IMR-90 (cell line): ENCODE results near the gene NACC2. TPM values are rescaled to one million over a fixed set of nuclear protein-coding genes. Genes with fewer than 3 reads are reported as not detected.

Source experiments
- ATAC-seq: fragments of 200-7000 bp; cut with Tn5 transposase; 2 replicates; pipeline ENCODE4 v1.9.1; 2020; ENCODE audit warnings: low read depth, mild to moderate bottlenecking, moderate library complexity
- BruUV-seq: library from RNA; stranded (reverse); fragments of 400-500 nt; replicated peaks from 2 replicates; lab custom pipeline; 2021; lab: Mats Ljungman, UMichigan
- CTCF ChIA-PET: fragments of 300-600 bp; formaldehyde crosslinking; extraction: SDS; loops from one replicate; lab custom pipeline; 2021; ENCODE audit warnings: antibody characterized with exemption; lab: Yijun Ruan, JAX
- POLR2A ChIA-PET: fragments of 300-600 bp; sonication (Branson Sonifier 250); formaldehyde crosslinking; loops from one replicate; lab custom pipeline; 2022; ENCODE audit warnings: antibody characterized with exemption; ENCODE audit not compliant: unreplicated experiment; lab: Charles Lee
- DNase-seq: peaks from one replicate; pipeline ENCODE4 v3.0.0; 2013
- H2AFZ ChIP-seq: replicated peaks from 2 replicates; pipeline ENCODE3; 2013; ENCODE audit warnings: low read length, mild to moderate bottlenecking; ENCODE audit not compliant: poor library complexity
- H2AK5ac ChIP-seq: 2 replicates; pipeline ENCODE4 v1.6.1; 2013; ENCODE audit warnings: low read depth, low read length, inconsistent platforms
- H2AK9ac ChIP-seq: replicated peaks from 2 replicates; pipeline ENCODE3; 2013; ENCODE audit warnings: mild to moderate bottlenecking, low read depth, low read length, moderate library complexity; ENCODE audit not compliant: poor library complexity
- H2BK120ac ChIP-seq: 2 replicates; pipeline ENCODE4 v1.6.1; 2013; ENCODE audit warnings: low read depth, low read length, inconsistent platforms
- H2BK15ac ChIP-seq: 3 replicates; pipeline ENCODE4 v1.6.1; 2013; ENCODE audit warnings: low read depth, low read length, inconsistent platforms
- H2BK20ac ChIP-seq: 2 replicates; pipeline ENCODE4 v1.6.1; 2013; ENCODE audit warnings: low read depth, mild to moderate bottlenecking, inconsistent platforms, low read length, moderate library complexity
- H2BK5ac ChIP-seq: 2 replicates; pipeline ENCODE4 v1.6.1; 2013; ENCODE audit warnings: mild to moderate bottlenecking, low read depth, low read length, inconsistent platforms; ENCODE audit not compliant: poor library complexity, severe bottlenecking
- H3K14ac ChIP-seq: replicated peaks from 2 replicates; pipeline ENCODE4 v1.6.1; 2013; ENCODE audit warnings: low read depth, low read length, inconsistent platforms
- H3K18ac ChIP-seq: 2 replicates; pipeline ENCODE4 v1.6.1; 2013; ENCODE audit warnings: low read depth, low read length, control low read depth
- H3K23ac ChIP-seq: 2 replicates; pipeline ENCODE4 v1.6.1; 2013; ENCODE audit warnings: low read depth, low read length, inconsistent platforms
- H3K27ac ChIP-seq: 2 replicates; pipeline ENCODE4 v1.5.1; 2013; ENCODE audit warnings: mild to moderate bottlenecking, control low read depth, low read length; ENCODE audit not compliant: insufficient read depth
- H3K27me3 ChIP-seq: 2 replicates; pipeline ENCODE4 v1.6.1; 2013; ENCODE audit warnings: low read length; ENCODE audit not compliant: control insufficient read depth, insufficient read depth
- H3K36me3 ChIP-seq: 2 replicates; pipeline ENCODE4 v1.6.1; 2013; ENCODE audit warnings: low read length, mixed read lengths; ENCODE audit not compliant: control insufficient read depth, insufficient read depth
- H3K4ac ChIP-seq: 2 replicates; pipeline ENCODE4 v1.6.1; 2013; ENCODE audit warnings: low read depth, low read length, inconsistent platforms
- H3K4me1 ChIP-seq: 2 replicates; pipeline ENCODE4 v1.6.1; 2013; ENCODE audit warnings: low read length, mixed read lengths; ENCODE audit not compliant: control insufficient read depth, insufficient read depth
- H3K4me2 ChIP-seq: 2 replicates; pipeline ENCODE4 v1.6.1; 2013; ENCODE audit warnings: low read depth, mild to moderate bottlenecking, control low read depth, low read length, moderate library complexity
- H3K4me3 ChIP-seq: 2 replicates; pipeline ENCODE4 v1.5.1; 2013; ENCODE audit warnings: low read depth, mild to moderate bottlenecking, control low read depth, low read length, moderate library complexity; ENCODE audit not compliant: insufficient read depth
- H3K56ac ChIP-seq: 2 replicates; pipeline ENCODE4 v1.6.1; 2013; ENCODE audit warnings: low read length, inconsistent platforms; ENCODE audit not compliant: insufficient read depth; ENCODE audit errors: extremely low read depth
- H3K79me1 ChIP-seq, 2 experiments: 2 replicates each; pipeline ENCODE4 v1.6.1; 2013; ENCODE audit warnings: low read length in 2 of 2, inconsistent platforms in 1 of 2, low read depth in 1 of 2
- H3K9ac ChIP-seq: 2 replicates; pipeline ENCODE4 v1.6.1; 2013; ENCODE audit warnings: low read depth, low read length, control low read depth
- H3K9me1 ChIP-seq: 2 replicates; pipeline ENCODE4 v1.6.1; 2013; ENCODE audit warnings: low read length, inconsistent platforms; ENCODE audit not compliant: insufficient read depth
- H3K9me3 ChIP-seq: 2 replicates; pipeline ENCODE4 v1.6.1; 2013; ENCODE audit warnings: low read length; ENCODE audit not compliant: control insufficient read depth, insufficient read depth
- H4K20me1 ChIP-seq: 2 replicates; pipeline ENCODE4 v1.6.1; 2013; ENCODE audit warnings: low read length, inconsistent platforms; ENCODE audit not compliant: insufficient read depth
- H4K5ac ChIP-seq: 2 replicates; pipeline ENCODE4 v1.6.1; 2013; ENCODE audit warnings: mild to moderate bottlenecking, low read depth, low read length, control low read depth
- H4K8ac ChIP-seq, 2 experiments: 2 replicates each; pipeline ENCODE4 v1.6.1; 2013; ENCODE audit warnings: low read depth in 2 of 2, low read length in 2 of 2, control low read depth in 1 of 2, inconsistent platforms in 1 of 2
- H4K91ac ChIP-seq: 2 replicates; pipeline ENCODE4 v1.6.1; 2013; ENCODE audit warnings: low read depth, low read length, inconsistent platforms; ENCODE audit not compliant: insufficient read depth
- BHLHE40 ChIP-seq: fragments of 150-350 bp; IDR thresholded peaks from 2 replicates; pipeline ENCODE4 v1.6.1; 2016; ENCODE audit warnings: mild to moderate bottlenecking, low read depth, low read length
- MXI1 ChIP-seq: IDR thresholded peaks from 2 replicates; pipeline ENCODE4 v1.6.1; 2012; ENCODE audit warnings: low read depth, mild to moderate bottlenecking, low read length, moderate library complexity, borderline replicate concordance
- RFX5 ChIP-seq: IDR thresholded peaks from 2 replicates; pipeline ENCODE4 v1.8.0; 2012; ENCODE audit warnings: low read depth, mild to moderate bottlenecking, low read length, moderate library complexity
- WGBS, 2 experiments: methylation state at CpG; one replicate each; pipeline versions ENCODE4 v1.1.5 to v1.1.7; 2013; ENCODE audit warnings: missing lambda C conversion rate in 2 of 2; ENCODE audit not compliant: insufficient read length in 1 of 2; ENCODE audit errors: extremely low coverage in 2 of 2; 5-methylcytosine and 5-hydroxymethylcytosine counted together
- dilution Hi-C: fragments of 300-500 bp; cut with HindIII; formaldehyde crosslinking; loops from one replicate; pipeline ENCODE4 v1.14.3; 2018; ENCODE audit warnings: low sequenced_read_pairs; ENCODE audit not compliant: unreplicated experiment
- in situ Hi-C: fragments of 300-500 bp; cut with MboI; formaldehyde crosslinking; loops from 3 replicates; pipeline ENCODE4 v1.14.3; 2019; ENCODE audit warnings: low sequenced_read_pairs, inconsistent platforms, mixed read lengths
- intact Hi-C: fragments of 100-400 bp; cut with micrococcal nuclease; formaldehyde crosslinking; loops from 2 replicates; pipeline ENCODE4 v1.10.0; 2022
- polyA plus RNA-seq, 3 experiments: library from polyadenylated mRNA; depleted of rRNA; stranded (reverse); fragments of >200 nt; gene quantifications; 2 replicates each; pipeline ENCODE4 v1.2.3, GENCODE V29; 2012; ENCODE audit warnings: low replicate concordance in 1 of 3
- total RNA-seq: library from RNA; depleted of rRNA; stranded (reverse); fragments of >200 nt; gene quantifications from 2 replicates; pipeline ENCODE4 v1.2.3, GENCODE V29; 2012

NACC2 gene
- total and polyA plus RNA-seq, 2 of the 4 experiments (the other 2 are of a cell fraction): 7.9 to 19.0 TPM

GRCh38 chr9:136036050-136036449 is 59.0 kb downstream of the NACC2 start:
- Histone ChIP-seq H3K23ac (no peak overlapping the region), H3K27me3 (no peaks in the 10 kb centered on the region), H4K20me1 (peaks cover 54% of the 10 kb centered on the region), H3K18ac (no peak overlapping the region), H3K4me2 (no peak overlapping the region), H3K9me1 (peaks cover 3% of the 10 kb centered on the region; the same call in 1 of the 2 replicates), H4K8ac (no peak overlapping the region), H2BK120ac (no peak overlapping the region), H3K36me3 (peaks cover 3% of the 10 kb centered on the region; the same call in 1 of the 2 replicates), H3K9me3 (peaks cover 7% of the 10 kb centered on the region), H2BK15ac (no peak overlapping the region), H3K4me1 (peaks cover 6% of the 10 kb centered on the region), H2AFZ (no peak overlapping the region), H3K4me3 (no peak overlapping the region), H3K14ac (no peak overlapping the region), H2BK5ac (no peak overlapping the region), H3K56ac (no peak overlapping the region), H3K27ac (no peak overlapping the region), H3K9ac (no peak overlapping the region), H2AK9ac (no peak overlapping the region), H3K79me1 (peaks cover 16 to 68% of the 10 kb centered on the region in 2 experiments), H2AK5ac (no peak overlapping the region), H2BK20ac (no peak overlapping the region), H3K4ac (no peak overlapping the region), H4K91ac (no peak overlapping the region), H4K5ac (no peak overlapping the region)
- ATAC-seq (peak; percentile 40; the same call in 1 of the 2 replicates), DNase-seq (peak; percentile 27)
- intact Hi-C loops (no loop called here), dilution Hi-C loops (no loop called here), in situ Hi-C loops (no loop called here)
- TF ChIP-seq BHLHE40: no peak
- TF ChIP-seq RFX5: no peak
- TF ChIP-seq MXI1: no peak
- no TSS peak for BruUV-seq
- 90% methylated on average over 2 of the region's 6 CpGs; no CpG with 5 or more reads in 1 of the 2 experiments for WGBS, 2 experiments
- POLR2A ChIA-PET: no interaction called here
- CTCF ChIA-PET: no interaction called here
